NT2/D1 (cell line): ENCODE measurements around the gene CSNK2A3.

Experiments used
- YY1 ChIP-seq: IDR thresholded peaks from 2 replicates; pipeline ENCODE4 v1.6.1; 2011; ENCODE audit not compliant: insufficient read length, insufficient read depth
- ZNF274 ChIP-seq: IDR thresholded peaks from 2 replicates; pipeline ENCODE4 v1.6.1; 2011; ENCODE audit warnings: mild to moderate bottlenecking, low read depth, low read length

DNA sequence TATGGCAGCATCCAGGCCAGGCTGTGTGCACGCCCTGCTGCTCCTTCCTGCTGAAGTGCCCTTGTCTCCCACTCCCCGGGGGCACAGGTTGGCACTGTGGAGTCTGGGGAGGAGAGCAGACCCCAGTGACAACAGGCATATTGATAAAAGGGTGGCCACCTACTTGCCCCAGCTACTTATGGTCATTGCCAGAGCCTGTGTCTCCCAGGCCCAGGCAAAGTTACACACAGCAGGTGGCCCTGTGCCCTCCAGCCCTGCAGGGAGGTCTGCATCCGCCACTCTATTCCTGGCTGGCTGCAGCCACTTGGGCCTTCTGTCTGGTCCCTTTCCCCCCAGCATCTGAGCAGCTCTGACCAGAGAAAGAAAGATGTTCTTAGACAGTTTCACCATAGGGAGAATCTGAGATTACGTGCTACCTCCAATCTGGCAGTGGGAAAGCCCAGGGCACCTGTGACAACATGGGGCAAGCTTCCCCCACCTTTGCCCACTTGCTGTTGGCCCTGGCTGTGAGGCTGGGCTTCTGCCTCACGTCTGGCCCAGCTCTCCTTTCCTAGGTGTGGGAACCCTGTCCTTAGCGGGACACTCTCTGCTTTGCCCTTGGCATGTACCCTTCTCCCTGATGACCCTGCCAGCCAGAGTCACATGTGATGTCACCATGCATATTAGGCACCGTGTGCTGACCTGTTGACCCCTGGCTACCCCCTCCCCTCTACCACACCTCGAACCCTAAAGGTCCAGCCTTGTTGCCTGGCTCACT is 25.3 kb upstream of the CSNK2A3 start:
- TF ChIP-seq ZNF274 (no peak), YY1 (no peak)
